GM18505 (cell line): ENCODE measurements around the gene PHACTR3.

ENCODE experiments used
- ATAC-seq: cut with Tn5 transposase; IDR thresholded peaks from one replicate; pipeline ENCODE4 v1.9.1; 2021; ENCODE audit not compliant: unreplicated experiment
- POLR2A ChIP-seq: IDR thresholded peaks from 4 replicates; pipeline ENCODE4 v1.6.1; 2011; ENCODE audit warnings: borderline replicate concordance; ENCODE audit not compliant: insufficient read depth, insufficient read length; ENCODE audit errors: extremely low read depth

The PHACTR3 gene

DNA sequence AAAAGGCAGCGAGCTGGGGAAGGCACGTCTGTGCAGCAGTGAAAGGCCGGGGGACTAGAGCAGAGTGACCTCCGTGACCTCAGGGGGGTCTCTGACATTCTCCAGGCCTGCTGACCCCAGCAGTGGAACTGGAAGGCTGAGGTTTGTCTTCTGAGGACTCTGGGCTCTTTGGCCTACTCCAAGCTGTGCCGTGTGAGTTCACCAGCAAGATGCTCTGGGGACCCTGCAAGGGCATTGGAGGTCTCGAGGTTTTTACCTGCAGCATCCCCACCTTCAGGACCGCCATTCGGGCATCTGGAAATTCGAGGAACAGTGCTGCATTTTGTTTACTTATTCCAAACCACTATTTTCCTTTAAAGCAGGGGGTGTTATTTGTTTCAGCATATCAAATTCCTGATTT, 140.9 kb downstream of the PHACTR3 start:
- no peak for ATAC-seq
- no peak for TF ChIP-seq POLR2A

DNA sequence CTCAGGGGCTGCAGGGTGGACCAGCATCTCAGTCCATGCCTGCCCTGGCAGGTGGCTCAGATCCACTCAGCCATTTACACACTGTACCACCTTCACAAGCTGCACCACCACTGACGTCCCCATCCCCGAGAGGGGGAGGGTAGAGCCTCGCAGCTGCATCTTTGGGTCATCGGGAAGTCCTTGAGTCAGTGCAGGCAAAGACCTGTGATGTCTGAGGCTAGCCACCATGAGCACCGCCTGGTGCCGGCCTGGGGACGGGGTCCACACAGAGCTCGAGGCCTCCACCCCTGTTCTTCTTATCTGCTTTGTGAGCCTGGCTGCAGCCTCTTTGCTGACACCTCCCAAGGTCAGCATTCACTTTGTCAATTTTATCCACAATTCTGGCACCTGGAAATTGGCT, 141.4 kb downstream of the PHACTR3 start:
- no peak for TF ChIP-seq POLR2A
- ATAC-seq: no peak

DNA sequence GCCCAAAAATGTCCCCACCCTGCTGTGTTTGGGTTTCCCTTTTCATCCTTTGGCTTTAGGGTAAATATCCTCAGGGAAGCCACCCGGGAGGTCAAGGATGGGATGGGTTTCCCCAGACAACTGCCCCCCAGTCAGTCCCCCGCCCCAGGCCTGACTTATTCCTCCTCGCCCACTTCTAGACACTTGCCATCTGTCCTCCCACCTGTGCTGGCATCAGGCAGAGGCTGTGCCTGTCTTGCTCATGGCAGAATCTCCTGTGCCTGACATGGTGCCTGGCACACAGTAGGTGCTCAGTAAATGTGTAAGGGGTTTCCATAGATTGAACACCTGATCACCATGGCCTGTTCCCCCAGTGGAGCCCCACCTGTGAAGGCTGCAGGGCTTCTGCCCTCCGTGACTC, 141.8 kb downstream of the PHACTR3 start:
- no peak for TF ChIP-seq POLR2A
- ATAC-seq: no peak

DNA sequence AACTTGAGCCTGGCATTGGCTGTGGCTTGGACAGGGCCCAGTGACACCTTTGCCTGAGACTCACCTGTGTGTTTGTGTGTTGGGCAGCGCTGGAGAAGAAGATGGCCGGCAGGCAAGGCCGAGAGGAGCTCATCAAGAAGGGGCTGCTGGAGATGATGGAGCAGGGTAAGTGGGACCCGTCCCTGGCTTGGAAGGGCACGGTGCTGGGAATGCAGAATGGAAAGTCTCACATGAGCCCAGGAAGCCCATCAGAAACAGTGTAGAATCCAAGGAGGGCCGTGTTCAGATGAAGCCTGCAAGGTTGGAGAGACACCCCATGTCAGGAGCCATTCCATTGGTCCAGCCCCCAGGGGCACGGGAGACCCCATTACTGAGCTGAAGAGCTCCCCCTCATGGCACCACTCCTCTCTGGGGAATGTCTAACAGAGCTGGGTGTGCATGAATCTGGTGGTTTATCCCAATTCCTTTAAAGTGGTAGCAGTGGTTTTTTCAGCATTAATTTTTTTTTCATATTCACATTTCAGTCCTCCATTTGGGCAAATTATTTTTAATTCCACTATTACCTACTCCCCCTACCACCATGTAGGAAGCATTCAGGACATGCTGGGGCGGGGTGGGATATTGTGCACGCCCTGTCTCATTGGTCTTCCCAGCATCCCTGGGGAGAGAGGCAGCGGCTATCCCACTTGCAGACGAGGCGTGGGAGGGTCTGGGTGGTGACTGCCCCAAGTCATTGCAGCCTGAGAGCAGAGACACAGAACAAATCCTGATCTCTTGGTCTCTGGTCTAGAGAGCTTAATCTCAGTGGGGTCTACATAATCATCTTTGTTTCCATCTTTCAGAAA, 143.6 kb downstream of the PHACTR3 start:
- ATAC-seq: no peak
- no peak for TF ChIP-seq POLR2A

DNA sequence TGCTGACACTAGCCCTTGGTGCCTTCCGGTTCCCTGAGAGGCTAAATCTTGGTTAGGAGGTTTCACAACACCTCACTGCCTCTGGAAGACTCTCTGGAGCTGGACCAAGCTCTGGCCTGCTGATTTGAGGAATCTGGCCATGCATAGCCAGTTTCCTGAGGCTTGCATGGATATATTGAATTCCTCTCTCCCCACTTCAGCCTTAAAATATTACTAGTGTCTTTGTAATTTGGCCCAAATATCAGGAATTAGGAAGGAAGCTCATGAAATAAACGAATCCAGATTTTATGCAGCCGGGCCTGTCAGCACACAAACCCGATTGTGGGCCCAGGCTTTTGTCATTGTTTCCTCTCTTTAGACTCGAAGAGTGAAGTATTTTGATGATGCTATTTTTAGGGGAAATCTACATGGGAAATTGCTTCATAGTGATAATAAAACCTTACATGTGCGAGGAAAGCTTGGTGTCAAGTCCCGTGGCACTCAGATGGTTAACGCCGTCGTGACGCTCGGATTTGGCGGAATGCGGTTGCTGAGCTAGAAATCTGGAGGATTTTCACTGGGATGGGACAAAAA, 144.4 kb downstream of the PHACTR3 start:
- ATAC-seq: no peak
- TF ChIP-seq POLR2A: no peak

DNA sequence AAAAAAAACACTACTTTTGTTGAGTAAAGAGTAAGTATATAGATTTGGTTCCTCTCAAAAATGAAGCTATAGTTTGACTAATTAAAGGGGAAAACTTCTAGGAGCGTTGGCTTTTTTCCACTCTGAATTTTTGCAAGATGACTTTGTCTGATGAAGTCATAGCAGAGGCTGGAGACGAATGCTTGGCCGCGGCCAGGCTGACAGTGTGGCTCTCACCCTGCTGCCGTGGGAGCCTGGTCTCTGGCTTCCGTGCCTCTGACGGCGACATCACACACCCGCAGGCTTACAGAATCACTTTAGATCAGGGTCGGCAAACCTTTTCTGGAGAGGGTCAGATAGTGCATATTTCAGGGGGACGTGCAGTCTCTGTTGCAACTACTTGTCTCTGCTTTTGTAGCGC, 145.0 kb downstream of the PHACTR3 start:
- TF ChIP-seq POLR2A: no peak
- no peak for ATAC-seq

DNA sequence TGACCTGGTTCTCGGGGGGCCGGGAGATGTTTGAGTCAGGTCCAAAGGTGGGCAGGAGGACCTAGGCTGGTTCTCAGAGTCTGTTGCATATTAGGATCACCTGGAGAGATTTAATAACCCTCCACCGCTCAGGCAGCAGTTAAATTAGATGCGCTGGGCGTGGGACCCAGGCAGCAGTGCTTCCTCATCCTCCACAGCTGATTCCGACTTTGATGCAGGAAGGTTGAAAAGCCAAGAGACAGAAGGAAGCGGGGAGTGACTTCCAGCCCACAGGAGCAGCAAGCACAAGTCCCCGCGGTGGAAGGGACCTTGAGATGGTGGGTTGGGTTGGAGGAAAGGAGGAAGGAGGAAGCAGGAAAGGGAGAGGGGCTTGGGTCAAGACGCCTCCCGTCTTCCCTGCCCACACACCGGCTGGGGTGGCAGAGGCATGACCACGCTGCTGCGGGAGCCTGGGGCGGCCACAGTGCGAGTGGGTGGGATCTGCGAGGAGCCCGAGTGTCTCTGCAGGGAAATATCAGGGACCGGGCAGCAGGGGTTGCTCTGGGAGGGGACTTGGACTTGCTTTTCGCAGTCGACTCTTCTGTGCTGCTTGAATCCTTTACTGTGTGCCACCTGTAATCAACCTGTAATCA, 146.0 kb downstream of the PHACTR3 start:
- no peak for ATAC-seq
- no peak for TF ChIP-seq POLR2A

DNA sequence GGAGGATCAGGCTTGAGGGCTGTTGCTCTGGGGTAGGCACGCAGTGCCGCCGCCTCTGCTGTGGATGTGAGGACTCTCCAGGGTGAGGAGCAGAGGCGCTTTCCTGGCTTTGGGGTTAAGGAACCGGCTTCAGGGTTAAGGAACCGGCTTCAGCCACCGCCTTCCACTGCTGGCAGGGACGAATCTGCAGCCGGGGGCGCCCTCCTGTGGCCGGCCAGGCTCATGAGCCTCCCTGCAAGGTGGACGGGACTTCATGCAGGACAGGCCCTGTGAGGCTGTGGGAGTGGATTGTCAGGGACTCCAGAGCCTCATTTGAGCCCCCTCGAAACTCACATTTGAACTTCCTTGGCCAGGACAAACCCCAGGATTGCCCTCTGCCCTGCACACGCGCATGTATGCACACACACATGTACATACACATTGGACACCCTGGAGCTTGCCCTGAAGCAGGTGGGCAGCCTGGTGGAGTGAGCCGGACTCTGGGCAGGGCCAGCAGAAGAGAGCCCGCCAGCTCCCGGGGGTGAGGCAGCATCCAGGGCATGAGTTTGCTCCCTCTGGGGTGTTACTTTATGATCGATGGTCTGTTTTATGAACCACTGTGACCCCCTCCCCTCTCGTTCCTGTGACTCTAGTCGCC, 146.9 kb downstream of the PHACTR3 start:
- peak; percentile 48 for ATAC-seq
- no peak for TF ChIP-seq POLR2A

DNA sequence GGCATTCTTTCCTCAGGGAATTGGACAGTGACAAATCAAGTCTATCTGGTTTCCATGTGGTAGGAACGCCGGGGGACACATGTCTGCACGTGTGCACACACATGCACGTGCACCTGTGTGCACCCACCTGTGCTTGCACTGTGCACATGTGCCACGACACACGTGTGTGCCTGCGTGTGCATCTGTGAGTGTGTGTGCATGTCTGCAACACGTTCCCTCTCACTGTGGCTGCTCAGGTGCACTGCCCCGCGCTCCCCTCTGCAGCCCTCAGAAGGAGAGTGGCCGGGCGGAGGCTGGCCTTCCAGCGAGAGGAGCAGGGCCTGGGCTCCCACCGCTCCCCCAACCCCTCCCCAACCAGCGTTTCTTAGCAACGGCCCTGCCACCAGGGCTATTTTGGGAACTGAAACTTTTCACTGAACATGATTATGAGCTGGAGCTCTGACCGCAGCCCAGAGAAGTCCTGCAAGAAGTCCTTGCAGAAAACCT, 147.8 kb downstream of the PHACTR3 start:
- ATAC-seq: peak; percentile 90
- TF ChIP-seq POLR2A: no peak

DNA sequence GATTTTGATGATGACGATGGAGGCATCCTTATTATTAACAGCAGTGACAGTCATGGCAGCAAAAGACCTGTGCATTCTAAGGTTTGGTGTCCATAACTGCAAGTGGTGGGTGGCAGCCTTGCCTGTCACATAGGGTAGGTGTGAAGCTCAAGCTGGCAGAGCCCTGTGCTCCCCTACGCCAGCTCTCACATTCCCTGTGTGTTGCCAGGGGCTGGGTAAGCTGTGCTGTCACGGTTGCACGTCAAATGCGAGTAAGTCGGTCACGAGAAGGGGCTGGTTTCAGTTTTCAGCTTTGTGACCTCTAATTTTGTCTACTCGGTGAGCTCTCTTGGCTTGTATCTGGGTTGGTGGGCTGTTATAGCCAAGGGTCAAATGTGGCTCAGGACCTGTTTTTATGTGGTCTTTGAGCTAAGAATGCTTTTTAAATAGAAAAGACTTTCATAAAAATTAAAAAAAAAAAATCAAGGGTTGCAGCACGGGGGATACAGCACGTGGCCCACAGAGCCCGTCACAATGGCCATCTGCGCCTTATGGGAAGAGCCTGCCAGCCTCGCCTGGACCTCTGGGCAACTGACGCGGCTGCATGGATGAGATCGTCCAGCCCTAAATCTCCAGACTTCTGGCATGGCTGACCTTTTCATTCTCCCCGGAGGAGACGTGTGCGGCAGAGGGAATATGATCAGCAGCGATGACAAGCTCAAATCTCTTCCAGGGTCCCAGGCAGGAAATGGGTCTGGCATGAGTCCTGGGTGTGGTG, 148.5 kb downstream of the PHACTR3 start:
- peak; percentile 45 for ATAC-seq
- TF ChIP-seq POLR2A: no peak

DNA sequence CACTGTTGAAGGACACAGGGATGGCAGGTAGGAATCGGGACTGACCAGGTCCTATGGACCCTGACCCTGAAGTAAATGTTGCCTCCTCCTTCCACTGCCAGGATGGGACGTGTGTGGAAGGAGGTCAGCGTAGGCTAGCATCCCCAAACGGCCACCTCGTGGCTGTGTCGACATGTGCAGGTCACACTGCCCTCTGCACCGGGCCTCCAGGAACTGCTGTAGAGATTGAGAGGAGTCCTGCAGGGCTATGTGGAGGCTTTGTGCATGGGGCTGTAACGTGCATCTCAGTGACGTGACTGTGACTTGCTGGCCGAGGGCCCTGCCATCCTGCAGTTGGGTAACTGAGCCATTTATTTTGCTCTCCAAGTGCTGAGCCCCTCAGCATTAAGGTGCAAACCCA, 149.5 kb downstream of the PHACTR3 start:
- no peak for ATAC-seq
- no peak for TF ChIP-seq POLR2A

DNA sequence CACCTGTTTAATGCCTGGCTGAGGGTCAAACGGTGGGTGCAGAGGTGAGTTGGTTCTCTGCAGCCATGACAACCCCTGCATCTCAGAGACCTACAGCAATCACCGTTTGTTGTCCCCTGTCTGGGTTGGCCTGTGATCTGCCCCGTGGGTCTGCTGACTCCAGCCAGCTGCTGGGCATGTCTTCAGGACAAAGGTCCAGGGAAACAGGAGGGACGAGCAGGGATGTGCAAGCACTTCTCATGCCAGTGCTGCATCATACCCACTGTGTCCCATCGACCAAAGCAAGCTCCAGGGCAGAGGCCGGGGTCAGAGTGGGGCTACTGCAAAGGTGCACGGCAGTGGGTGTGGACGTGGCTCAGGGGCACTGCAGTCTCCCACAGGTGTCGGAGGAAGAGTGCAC, 150.2 kb downstream of the PHACTR3 start:
- TF ChIP-seq POLR2A: no peak
- ATAC-seq: no peak

DNA sequence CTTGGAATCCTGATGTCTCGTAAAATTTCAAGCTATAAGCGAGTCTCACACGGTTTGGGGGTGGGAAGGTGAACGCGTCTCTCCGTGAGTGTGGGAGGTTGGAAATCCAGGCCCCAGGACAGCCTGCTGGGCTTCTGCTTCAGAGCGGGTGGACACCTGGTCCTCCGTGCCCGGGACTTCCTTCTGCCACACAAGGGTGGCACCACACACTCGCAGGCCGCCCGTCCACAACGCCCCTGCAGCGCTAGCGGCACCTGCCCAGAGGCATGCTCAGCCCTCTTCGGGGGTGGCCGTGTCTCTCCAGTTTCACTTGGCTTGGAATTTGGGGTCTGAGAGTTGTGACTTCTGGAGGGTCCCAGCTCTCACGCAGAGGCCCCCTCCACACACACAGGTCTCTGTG, 151.9 kb downstream of the PHACTR3 start:
- no peak for TF ChIP-seq POLR2A

DNA sequence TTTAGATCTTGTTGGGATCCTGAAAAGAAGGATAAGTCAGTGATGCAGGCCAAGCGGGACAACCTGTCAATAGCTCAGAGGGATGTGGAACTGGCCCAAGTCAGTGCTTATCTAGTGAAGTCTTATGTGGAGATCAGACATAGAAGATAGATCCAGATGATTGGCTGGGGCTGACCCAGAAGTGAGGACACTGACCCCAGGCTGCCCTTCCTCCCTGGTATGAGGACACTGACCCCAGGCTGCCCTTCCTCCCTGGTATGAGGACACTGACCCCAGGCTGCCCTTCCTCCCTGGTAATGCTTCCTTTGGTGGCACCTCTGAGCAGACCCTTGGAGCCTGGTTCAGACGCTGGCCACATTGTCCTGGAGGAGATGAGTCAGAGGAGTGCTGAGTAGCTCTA, 159.7 kb downstream of the PHACTR3 start:
- no peak for ATAC-seq
- no peak for TF ChIP-seq POLR2A

More for the DNA sequence above, 151.9 kb downstream of the PHACTR3 start:
- no peak for ATAC-seq
